ENCODE results near the gene SPEM1.
A peak's percentile ranks its signal among the peaks of the same experiment; 100 is the strongest.

Gene SPEM1

GRCh38 chr17:7417056-7417655, 3.0 kb upstream of the SPEM1 start:
- H3K27me3 ChIP-seq: no peaks in the 10 kb centered on the region
- H4K20me1 ChIP-seq: no peaks in the 10 kb centered on the region
- TF ChIP-seq Cebpa-rat (IDR thresholded peaks at IDR 0.05): no peak
- H3K4me2 ChIP-seq: no peak overlapping the region
- H3K4me3 ChIP-seq: no peak overlapping the region
- H3K9ac ChIP-seq: no peak overlapping the region
- H3K36me3 ChIP-seq: peaks cover 33% of the 10 kb centered on the region
- H3K27ac ChIP-seq: no peak overlapping the region
- no peaks in the 10 kb centered on the region for H3K9me3 ChIP-seq
- peaks cover 16% of the 10 kb centered on the region for H3K4me1 ChIP-seq

- no peak for TF ChIP-seq Cebpa-rat (IDR thresholded peaks at IDR 0.05)
- Histone ChIP-seq H3K4me1 (peaks cover 5% of the 10 kb centered on the region), H3K27ac (no peak overlapping the region), H4K20me1 (no peaks in the 10 kb centered on the region), H3K9me3 (no peaks in the 10 kb centered on the region), H3K36me3 (peaks cover 33% of the 10 kb centered on the region), H3K9ac (no peak overlapping the region), H3K4me3 (no peak overlapping the region), H3K27me3 (no peaks in the 10 kb centered on the region), H3K4me2 (no peak overlapping the region)
These were observed 1.5 kb upstream of the SPEM1 start for GRCh38 chr17:7418472-7419152.

- Histone ChIP-seq H3K4me2 (no peak overlapping the region), H4K20me1 (no peaks in the 10 kb centered on the region), H3K27ac (no peak overlapping the region), H3K9ac (no peak overlapping the region), H3K4me1 (peaks cover 8% of the 10 kb centered on the region), H3K9me3 (no peaks in the 10 kb centered on the region), H3K4me3 (no peak overlapping the region), H3K36me3 (peaks cover 15% of the 10 kb centered on the region), H3K27me3 (no peaks in the 10 kb centered on the region)
- TF ChIP-seq Cebpa-rat (IDR thresholded peaks at IDR 0.05): no peak
These were observed 1.1 kb downstream of the SPEM1 start for GRCh38 chr17:7421186-7421585.

- H3K36me3 ChIP-seq: no peaks in the 10 kb centered on the region; the same call in 1 of the 2 replicates
- H3K27me3 ChIP-seq: no peaks in the 10 kb centered on the region
- no peak for TF ChIP-seq Cebpa-rat (IDR thresholded peaks at IDR 0.05)
- H3K27ac ChIP-seq: no peak overlapping the region
- H3K4me1 ChIP-seq: peaks cover 8% of the 10 kb centered on the region
- no peaks in the 10 kb centered on the region for H4K20me1 ChIP-seq
- no peaks in the 10 kb centered on the region for H3K9me3 ChIP-seq
- no peak overlapping the region for H3K4me2 ChIP-seq
- no peak overlapping the region for H3K4me3 ChIP-seq
- no peak overlapping the region for H3K9ac ChIP-seq
These were observed 3.6 kb downstream of the SPEM1 start for GRCh38 chr17:7423679-7424078.

- no peaks in the 10 kb centered on the region for H3K36me3 ChIP-seq
- no peaks in the 10 kb centered on the region for H3K27me3 ChIP-seq
- no peak within 1 kb of the TSS for H3K9ac ChIP-seq
- no peak within 1 kb of the TSS for H3K4me3 ChIP-seq
- H4K20me1 ChIP-seq: no peaks in the 10 kb centered on the region
- H3K9me3 ChIP-seq: no peaks in the 10 kb centered on the region
- peak within 1 kb of the TSS; percentile 37 for H3K4me2 ChIP-seq
- TF ChIP-seq Cebpa-rat (IDR thresholded peaks at IDR 0.05): no peak
- H3K27ac ChIP-seq: no peak within 1 kb of the TSS
- H3K4me1 ChIP-seq: peaks cover 8% of the 10 kb centered on the region
These were observed 5.2 kb downstream of the SPEM1 start, which contains the start of gene SPEM2 for GRCh38 chr17:7425316-7425715. Gene SPEM2, plus strand, starts transcription at chr17:7425616. Its CDS starts 73 bp downstream, at chr17:7425689.

- no peak for TF ChIP-seq Cebpa-rat (IDR thresholded peaks at IDR 0.05)
- Histone ChIP-seq H3K4me1 (peaks cover 8% of the 10 kb centered on the region), H3K4me2 (no peak overlapping the region), H4K20me1 (no peaks in the 10 kb centered on the region), H3K36me3 (no peaks in the 10 kb centered on the region), H3K27ac (no peak overlapping the region), H3K27me3 (no peaks in the 10 kb centered on the region), H3K4me3 (no peak overlapping the region), H3K9ac (no peak overlapping the region), H3K9me3 (no peaks in the 10 kb centered on the region)
These were observed 5.6 kb downstream of the SPEM1 start for GRCh38 chr17:7425756-7426155.

GRCh38 chr17:7426203-7426863, 6.2 kb downstream of the SPEM1 start:
- Histone ChIP-seq H3K27me3 (no peaks in the 10 kb centered on the region), H3K9ac (no peak overlapping the region), H3K4me1 (peaks cover 8% of the 10 kb centered on the region), H4K20me1 (no peaks in the 10 kb centered on the region), H3K36me3 (no peaks in the 10 kb centered on the region), H3K4me3 (no peak overlapping the region), H3K9me3 (no peaks in the 10 kb centered on the region), H3K27ac (no peak overlapping the region), H3K4me2 (no peak overlapping the region)
- TF ChIP-seq Cebpa-rat (IDR thresholded peaks at IDR 0.05): no peak

GRCh38 chr17:7426896-7427489, 6.9 kb downstream of the SPEM1 start:
- TF ChIP-seq Cebpa-rat (IDR thresholded peaks at IDR 0.05): no peak
- no peak overlapping the region for H3K27ac ChIP-seq
- no peaks in the 10 kb centered on the region for H3K9me3 ChIP-seq
- H3K9ac ChIP-seq: no peak overlapping the region
- H3K4me1 ChIP-seq: peaks cover 8% of the 10 kb centered on the region
- no peaks in the 10 kb centered on the region for H3K27me3 ChIP-seq
- H3K4me2 ChIP-seq: no peak overlapping the region
- H3K36me3 ChIP-seq: no peaks in the 10 kb centered on the region
- no peaks in the 10 kb centered on the region for H4K20me1 ChIP-seq
- H3K4me3 ChIP-seq: no peak overlapping the region

GRCh38 chr17:7427549-7427948, 7.4 kb downstream of the SPEM1 start:
- H3K9me3 ChIP-seq: no peaks in the 10 kb centered on the region
- H3K4me1 ChIP-seq: peaks cover 8% of the 10 kb centered on the region
- H3K4me3 ChIP-seq: no peak overlapping the region
- no peaks in the 10 kb centered on the region for H4K20me1 ChIP-seq
- no peak overlapping the region for H3K4me2 ChIP-seq
- no peak overlapping the region for H3K27ac ChIP-seq
- no peak for TF ChIP-seq Cebpa-rat (IDR thresholded peaks at IDR 0.05)
- no peaks in the 10 kb centered on the region for H3K36me3 ChIP-seq
- H3K9ac ChIP-seq: no peak overlapping the region
- no peaks in the 10 kb centered on the region for H3K27me3 ChIP-seq

GRCh38 chr17:7428557-7428956, 8.4 kb downstream of the SPEM1 start, which contains the start of gene SPEM3:
Gene SPEM3, plus strand, starts transcription at chr17:7428857. Its CDS starts 46 bp downstream, at chr17:7428903.
- no peaks in the 10 kb centered on the region for H3K9me3 ChIP-seq
- TF ChIP-seq Cebpa-rat (IDR thresholded peaks at IDR 0.05): no peak
- H3K4me1 ChIP-seq: peaks cover 8% of the 10 kb centered on the region
- H3K27me3 ChIP-seq: no peaks in the 10 kb centered on the region
- no peak within 1 kb of the TSS for H3K4me2 ChIP-seq
- H3K36me3 ChIP-seq: no peaks in the 10 kb centered on the region
- no peak within 1 kb of the TSS for H3K9ac ChIP-seq
- no peak within 1 kb of the TSS for H3K27ac ChIP-seq
- H4K20me1 ChIP-seq: no peaks in the 10 kb centered on the region
- no peak within 1 kb of the TSS for H3K4me3 ChIP-seq
